HEK293 (cell line): ENCODE data around the gene STX4.

ENCODE experiments used
- CTCF ChIA-PET: fragments of 350-600 bp; formaldehyde crosslinking; extraction: SDS; loops from one replicate; lab custom pipeline; 2021; ENCODE audit warnings: antibody characterized with exemption; lab: Yijun Ruan, JAX
- POLR2A ChIA-PET: fragments of 300-600 bp; formaldehyde crosslinking; extraction: SDS; loops from one replicate; lab custom pipeline; 2020; ENCODE audit warnings: antibody characterized with exemption, inconsistent platforms; lab: Yijun Ruan, JAX
- H3K27ac ChIP-seq: fragments of 200-500 bp; sonication (Bioruptor generic); 2 replicates; pipeline ENCODE4 v1.5.1; 2014; ENCODE audit warnings: low read depth, low read length, control low read depth, inconsistent platforms; ENCODE audit errors: extremely low read depth
- H3K36me3 ChIP-seq, 2 experiments: fragments of 200-500 bp in 1 of 2; sonication (Bioruptor generic) in 1 of 2; 1 replicate in 1 of 2; 2 replicates in 1 of 2; pipeline ENCODE4 v1.5.1; 2014 to 2017; ENCODE audit warnings: inconsistent platforms in 2 of 2, low read length in 2 of 2; ENCODE audit not compliant: control insufficient read depth in 2 of 2, insufficient read depth in 1 of 2
- H3K4me1 ChIP-seq: fragments of 200-500 bp; sonication (Bioruptor generic); 2 replicates; pipeline ENCODE4 v1.5.1; 2014; ENCODE audit warnings: mild to moderate bottlenecking, low read length, inconsistent platforms; ENCODE audit not compliant: control insufficient read depth, insufficient read depth
- H3K4me3 ChIP-seq: 2 replicates; pipeline ENCODE4 v1.5.1; 2011; ENCODE audit warnings: low read depth, mild to moderate bottlenecking, control low read depth, low read length, moderate library complexity
- H3K9me3 ChIP-seq: fragments of 200-500 bp; sonication (Bioruptor generic); 2 replicates; pipeline ENCODE4 v1.5.1; 2014; ENCODE audit warnings: low read depth, low read length, inconsistent platforms; ENCODE audit not compliant: control insufficient read depth, insufficient read depth
- CTCF ChIP-seq: fragments of 450-650 bp; formaldehyde crosslinking; IDR thresholded peaks from 2 replicates; pipeline ENCODE4 v1.5.1; 2016; ENCODE audit warnings: missing biosample characterization, missing genetic modification characterization
- GLI4 ChIP-seq: fragments of 450-650 bp; formaldehyde crosslinking; IDR thresholded peaks from 2 replicates; pipeline ENCODE4 v1.5.1; 2016; ENCODE audit warnings: missing biosample characterization, missing genetic modification characterization
- SCRT1 ChIP-seq: fragments of 450-650 bp; formaldehyde crosslinking; IDR thresholded peaks from 2 replicates; pipeline ENCODE4 v1.5.1; 2016; ENCODE audit warnings: missing biosample characterization, missing genetic modification characterization, borderline replicate concordance
- ZBTB11 ChIP-seq: fragments of 450-650 bp; formaldehyde crosslinking; conservative IDR thresholded peaks from 2 replicates; pipeline ENCODE4 v1.5.1; 2016; ENCODE audit warnings: low read depth, missing biosample characterization, missing genetic modification characterization
- ZBTB21 ChIP-seq: fragments of 450-650 bp; formaldehyde crosslinking; IDR thresholded peaks from 2 replicates; pipeline ENCODE4 v1.5.1; 2017; ENCODE audit warnings: missing biosample characterization, missing genetic modification characterization
- ZNF114 ChIP-seq: fragments of 450-650 bp; formaldehyde crosslinking; IDR thresholded peaks from 2 replicates; pipeline ENCODE4 v1.5.0; 2017; ENCODE audit warnings: missing biosample characterization, missing genetic modification characterization
- ZNF121 ChIP-seq: fragments of 450-650 bp; formaldehyde crosslinking; IDR thresholded peaks from 2 replicates; pipeline ENCODE4 v1.5.1; 2016; ENCODE audit warnings: missing biosample characterization, missing genetic modification characterization
- ZNF175 ChIP-seq: fragments of 450-650 bp; formaldehyde crosslinking; IDR thresholded peaks from 2 replicates; pipeline ENCODE4 v1.5.1; 2016; ENCODE audit warnings: missing biosample characterization, missing genetic modification characterization
- ZNF18 ChIP-seq: fragments of 450-650 bp; formaldehyde crosslinking; IDR thresholded peaks from 2 replicates; pipeline ENCODE4 v1.5.1; 2016; ENCODE audit warnings: missing biosample characterization, missing genetic modification characterization
- ZNF324 ChIP-seq: fragments of 450-650 bp; formaldehyde crosslinking; IDR thresholded peaks from 2 replicates; pipeline ENCODE4 v1.5.1; 2016; ENCODE audit warnings: missing biosample characterization, missing genetic modification characterization
- ZNF514 ChIP-seq: fragments of 450-650 bp; formaldehyde crosslinking; IDR thresholded peaks from 2 replicates; pipeline ENCODE4 v1.5.1; 2016; ENCODE audit warnings: missing biosample characterization, missing genetic modification characterization
- ZNF677 ChIP-seq: fragments of 450-650 bp; IDR thresholded peaks from 2 replicates; pipeline ENCODE4 v1.5.0; 2018; ENCODE audit warnings: missing biosample characterization, mild to moderate bottlenecking, missing genetic modification characterization, moderate library complexity
- ZNF830 ChIP-seq: fragments of 450-650 bp; IDR thresholded peaks from 2 replicates; pipeline ENCODE4 v1.5.0; 2018; ENCODE audit warnings: missing biosample characterization, missing genetic modification characterization, low read depth, mild to moderate bottlenecking, moderate library complexity

The STX4 gene

GRCh38 chr16:31077024-31077423 lies 43.7 kb downstream of the STX4 start:
- H3K36me3 ChIP-seq = peaks cover 0 to 61% of the 10 kb centered on the region in 2 experiments; a peak in 1 of 3 replicates
- CTCF ChIA-PET = no interaction called here
- no peaks in the 10 kb centered on the region for H3K4me1 ChIP-seq
- no peak overlapping the region for H3K27ac ChIP-seq
- no peak for TF ChIP-seq ZBTB11 (tag by site-specific recombination)
- TF ChIP-seq, all 188 proteins: peak for 0
- POLR2A ChIA-PET = interaction anchor here (0.6 to 1.9 kb wide), 4 partner anchors 12 to 41 kb away, joined by 3 to 7 read pairs (median 4); partner anchors contain the start of genes KAT8 and PRSS53
- no peak overlapping the region for H3K4me3 ChIP-seq
- no peaks in the 10 kb centered on the region for H3K9me3 ChIP-seq

- POLR2A ChIA-PET = interaction anchor here (0.7 to 1.0 kb wide), 2 partner anchors 11 to 14 kb away, joined by 3 to 5 read pairs; partner anchors contain the start of gene PRSS53
- H3K4me3 ChIP-seq = no peak overlapping the region
- TF ChIP-seq ZNF18 (tag by site-specific recombination) (no peak), GLI4 (tag by site-specific recombination) (no peak), ZNF677 (no peak), ZNF114 (no peak), ZNF514 (tag by site-specific recombination) (no peak), ZNF175 (no peak), ZNF324 (tag by site-specific recombination) (no peak), ZBTB21 (tag by site-specific recombination) (no peak), ZNF121 (tag by site-specific recombination) (no peak), ZNF830 (tag by site-specific recombination) (no peak), CTCF (tag by site-specific recombination) (no peak), SCRT1 (no peak)
- H3K27ac ChIP-seq = no peak overlapping the region
- H3K4me1 ChIP-seq = no peaks in the 10 kb centered on the region
- H3K36me3 ChIP-seq = peaks cover 0 to 68% of the 10 kb centered on the region in 2 experiments; a peak in 1 of 3 replicates
- CTCF ChIA-PET = no interaction called here
- no peaks in the 10 kb centered on the region for H3K9me3 ChIP-seq
Measured at GRCh38 chr16:31077592-31078396, 44.4 kb downstream of the STX4 start.
